Kidney tubule cell (primary cell): Measurements from ENCODE around the gene BATF3.
"Not testable (repeated sequence)": the region's sequence is repeated elsewhere in the genome, so short reads cannot be mapped to it uniquely, and the experiment has no call there.

Experiments used
- DNase-seq: peaks from one replicate; pipeline ENCODE4 v3.0.0-alpha.2; 2018; ENCODE audit warnings: low spot score

BATF3 gene, protein sequence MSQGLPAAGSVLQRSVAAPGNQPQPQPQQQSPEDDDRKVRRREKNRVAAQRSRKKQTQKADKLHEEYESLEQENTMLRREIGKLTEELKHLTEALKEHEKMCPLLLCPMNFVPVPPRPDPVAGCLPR

DNA sequence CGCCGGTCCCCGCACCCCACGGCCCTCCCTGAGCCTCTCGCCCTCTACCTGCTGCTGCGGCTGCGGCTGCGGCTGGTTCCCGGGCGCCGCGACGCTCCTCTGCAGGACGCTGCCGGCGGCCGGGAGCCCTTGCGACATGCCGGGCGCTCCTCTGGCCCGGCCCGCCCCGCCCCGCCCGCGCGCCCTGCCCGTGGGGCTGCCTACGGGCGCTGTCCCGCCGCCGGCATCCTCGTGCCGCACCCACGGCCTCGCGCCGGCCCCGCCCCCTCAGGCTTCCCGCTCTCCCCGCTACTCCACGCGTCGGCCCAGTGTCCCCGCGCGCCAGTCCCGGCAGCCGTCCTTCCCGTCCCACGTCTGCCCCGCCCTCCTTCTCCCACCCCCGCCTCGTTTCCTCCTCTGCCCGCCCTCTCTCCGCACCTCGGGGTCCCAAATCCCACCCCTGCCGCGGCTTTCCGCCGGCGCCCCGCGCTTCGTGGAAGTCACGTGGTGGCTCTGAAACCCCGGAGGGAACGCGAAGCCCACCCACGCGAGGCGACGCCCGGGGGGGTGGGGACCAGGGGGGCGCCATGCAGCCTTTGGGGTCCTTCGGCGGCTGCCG is at the start of gene BATF3:
BATF3 (minus strand) TSS at position 216 of the 598 bp plus-strand sequence; CDS start at position 138, 78 bp downstream.
- no peak for DNase-seq

DNA sequence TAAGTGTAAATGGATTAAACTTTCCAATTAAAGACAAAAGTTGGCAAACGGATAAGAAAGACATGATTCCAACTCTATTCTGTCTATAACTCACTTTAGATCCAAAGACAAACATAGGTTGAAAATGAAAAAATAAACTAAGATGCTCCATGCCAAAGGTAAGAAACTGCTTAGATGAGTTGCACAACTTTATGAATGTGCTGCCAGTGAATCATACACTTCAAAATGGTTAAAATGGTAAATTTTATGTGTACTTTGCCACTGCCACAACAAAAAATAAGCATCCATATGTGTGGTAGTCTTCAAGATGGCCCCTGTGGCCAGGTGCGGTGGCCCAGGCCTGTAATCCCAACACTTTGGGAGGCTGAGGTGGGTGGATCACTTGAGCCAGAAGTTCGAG is 46.9 kb upstream of the BATF3 start:
- DNase-seq = no peak

DNA sequence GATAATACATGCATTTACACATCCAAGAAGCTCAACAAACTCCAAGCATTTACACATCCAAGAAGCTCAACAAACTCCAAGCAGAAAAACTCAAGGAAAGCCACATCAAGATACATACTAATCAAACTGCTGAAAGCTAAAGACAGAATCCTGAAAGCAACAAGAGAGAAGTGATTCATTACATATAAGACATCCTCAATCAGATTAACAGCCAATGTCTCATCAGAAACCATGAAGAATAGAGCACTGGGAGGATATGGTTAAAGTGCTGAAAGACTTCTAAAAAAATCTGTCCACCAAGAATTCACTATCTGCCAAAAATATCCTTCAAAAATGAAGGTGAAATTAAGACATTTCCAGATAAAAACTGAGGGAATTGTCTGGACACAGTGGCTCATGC is 45.7 kb upstream of the BATF3 start:
- no peak for DNase-seq

DNA sequence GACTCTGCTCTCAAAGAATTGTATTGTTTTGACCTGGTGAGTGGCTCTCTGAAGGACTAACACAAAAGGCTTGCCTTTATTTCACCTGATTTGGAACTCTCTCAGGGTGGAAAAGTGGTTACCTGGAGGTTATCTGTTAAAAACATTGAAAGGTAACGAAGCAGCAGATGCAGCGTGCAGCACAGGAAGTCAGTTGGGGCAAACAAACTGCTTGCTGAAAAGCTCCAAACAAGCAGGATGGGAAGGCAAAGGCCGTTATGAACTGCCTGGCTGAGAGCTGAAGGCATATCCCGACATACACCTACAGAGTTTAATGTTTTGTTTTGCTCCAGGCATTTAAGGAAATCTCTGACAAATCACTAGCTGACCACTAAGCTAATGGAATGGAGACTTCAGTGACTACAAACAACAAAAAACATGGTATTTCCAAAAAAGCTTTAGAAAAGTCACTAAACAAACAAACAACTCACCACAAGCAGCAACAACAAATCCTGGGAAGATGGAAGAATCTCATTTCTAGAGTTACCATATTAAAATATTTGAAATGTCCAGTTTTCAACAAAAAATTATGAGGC is 44.3 kb upstream of the BATF3 start:
- DNase-seq = no peak

DNA sequence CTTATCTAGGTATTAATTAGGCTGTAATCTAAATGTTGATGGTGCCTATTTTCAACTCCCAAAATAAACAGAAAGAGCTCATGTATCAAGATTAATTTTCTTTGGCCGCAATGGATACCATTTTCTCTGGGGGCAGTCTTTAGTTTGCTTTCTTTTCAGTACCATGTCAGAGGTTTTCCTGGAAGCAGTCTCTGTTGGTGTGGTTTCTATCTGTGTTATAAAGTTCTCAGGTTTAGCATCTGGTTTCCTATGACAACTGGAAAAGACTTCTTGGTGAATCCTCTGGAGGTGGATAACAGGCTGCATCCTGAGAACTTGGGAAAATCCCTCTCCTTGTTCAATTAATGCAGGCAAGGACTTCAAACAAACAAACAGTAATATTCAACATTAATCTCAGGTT is 38.7 kb upstream of the BATF3 start:
- no peak for DNase-seq

DNA sequence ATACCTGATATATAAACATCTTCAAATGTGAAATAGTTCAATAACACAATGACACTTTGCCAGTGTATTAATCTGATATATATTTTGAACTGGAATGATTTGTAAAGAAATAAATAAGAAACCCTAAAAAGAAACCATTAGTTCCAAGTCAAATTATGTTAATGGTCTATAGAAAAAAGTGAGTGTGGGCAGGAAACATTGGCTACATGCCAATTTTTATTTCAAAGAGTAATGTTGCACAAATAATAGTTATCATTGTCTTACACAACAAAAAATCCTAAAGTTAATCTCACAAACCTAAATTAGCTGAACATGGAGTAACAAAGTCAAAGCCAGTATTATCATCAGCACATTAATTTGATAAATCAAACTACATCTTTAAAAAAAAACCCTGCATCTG is 37.9 kb upstream of the BATF3 start:
- DNase-seq = no peak

DNA sequence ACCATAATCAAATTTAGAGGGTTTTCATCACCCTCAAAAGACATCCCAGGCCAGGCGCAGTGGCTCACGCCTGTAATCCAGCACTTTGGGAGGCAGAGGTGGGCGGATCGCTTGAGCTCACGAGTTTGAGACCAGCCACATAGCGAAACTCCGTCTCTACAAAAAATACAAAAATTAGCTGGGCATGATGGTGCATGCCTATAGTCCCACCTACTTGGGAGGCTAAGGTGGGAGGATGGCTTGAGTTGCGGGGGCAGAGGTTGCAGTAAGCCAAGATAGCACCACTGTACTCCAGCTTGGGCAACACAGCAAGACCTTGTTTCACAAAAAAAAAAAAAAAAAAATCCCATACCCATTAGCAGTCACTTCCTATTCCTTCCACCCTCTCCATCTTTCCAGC is 33.5 kb upstream of the BATF3 start:
- no peak for DNase-seq

DNA sequence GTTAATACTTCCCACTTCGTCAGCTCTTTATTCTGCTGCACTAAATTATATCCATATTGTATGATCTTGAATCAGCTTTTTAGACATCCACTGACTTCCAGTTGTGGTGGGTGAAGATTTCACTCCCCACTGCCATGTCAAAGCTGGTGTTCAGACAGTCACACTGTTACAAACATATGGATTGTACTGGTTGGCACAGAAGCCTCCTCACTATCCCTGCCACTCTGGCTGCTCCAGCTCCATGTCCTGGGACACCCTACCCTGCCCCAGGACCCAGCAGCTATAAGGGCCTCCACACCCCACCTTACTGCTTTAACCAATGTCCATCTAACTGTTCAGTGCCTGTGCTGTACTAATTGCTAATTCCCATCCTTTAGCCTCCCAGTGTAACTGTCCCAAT is 32.0 kb upstream of the BATF3 start:
- no peak for DNase-seq

DNA sequence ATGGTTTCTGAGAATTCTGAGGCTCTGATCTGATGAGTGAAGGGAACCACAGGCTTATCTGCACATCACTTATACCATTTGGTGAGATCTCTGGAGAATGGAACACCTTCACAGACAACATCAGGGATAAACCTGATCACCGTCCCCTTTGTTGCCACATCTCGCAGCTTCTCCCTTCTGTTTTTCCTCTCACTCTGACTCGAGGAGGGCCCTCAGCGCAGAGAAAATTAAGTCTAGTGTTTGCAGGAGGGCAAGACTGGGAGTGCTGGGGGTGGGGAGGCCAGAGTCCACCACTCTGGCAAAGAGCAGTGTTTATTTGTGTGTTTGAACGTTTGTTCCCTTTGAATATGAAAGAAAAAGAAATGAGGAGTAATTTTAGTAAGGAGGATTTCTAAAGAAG is 29.0 kb upstream of the BATF3 start:
- no peak for DNase-seq

DNA sequence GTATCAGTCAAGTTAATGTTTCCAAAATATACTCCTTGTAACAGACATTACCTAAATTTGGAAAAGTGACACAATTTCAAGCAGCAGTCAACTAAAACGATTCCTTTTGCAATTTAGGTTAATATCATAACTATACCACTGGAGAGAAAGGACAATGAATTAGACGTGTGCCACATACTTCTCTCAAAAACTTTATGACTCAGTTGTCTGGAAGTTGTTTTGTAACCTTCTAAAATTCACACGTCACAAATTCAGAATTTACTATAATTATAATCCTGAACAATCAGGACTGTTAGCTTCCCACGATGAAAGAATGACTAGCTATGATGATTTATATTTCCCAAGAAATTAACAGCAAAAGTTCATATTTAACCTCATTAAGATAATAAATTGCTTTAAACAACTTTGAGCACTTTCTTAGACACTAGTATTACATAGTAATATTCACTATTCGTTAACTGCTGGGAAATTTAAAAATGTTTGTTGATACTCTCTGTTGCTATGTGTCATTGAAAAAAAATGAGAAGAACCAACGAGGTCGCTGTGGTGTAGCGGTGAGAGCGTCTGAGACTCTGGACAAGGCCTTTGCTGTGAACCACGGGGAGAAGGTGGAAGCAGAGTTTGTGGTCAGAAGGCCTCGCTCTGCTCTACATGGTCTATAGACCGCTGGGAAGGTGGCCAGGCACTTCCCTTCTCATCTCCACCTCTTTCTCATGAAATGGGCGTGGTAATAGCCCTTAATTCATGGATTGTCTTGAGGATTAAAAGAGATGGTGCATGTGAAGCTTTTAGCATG is 27.9 kb upstream of the BATF3 start:
- DNase-seq = peak; percentile 71

DNA sequence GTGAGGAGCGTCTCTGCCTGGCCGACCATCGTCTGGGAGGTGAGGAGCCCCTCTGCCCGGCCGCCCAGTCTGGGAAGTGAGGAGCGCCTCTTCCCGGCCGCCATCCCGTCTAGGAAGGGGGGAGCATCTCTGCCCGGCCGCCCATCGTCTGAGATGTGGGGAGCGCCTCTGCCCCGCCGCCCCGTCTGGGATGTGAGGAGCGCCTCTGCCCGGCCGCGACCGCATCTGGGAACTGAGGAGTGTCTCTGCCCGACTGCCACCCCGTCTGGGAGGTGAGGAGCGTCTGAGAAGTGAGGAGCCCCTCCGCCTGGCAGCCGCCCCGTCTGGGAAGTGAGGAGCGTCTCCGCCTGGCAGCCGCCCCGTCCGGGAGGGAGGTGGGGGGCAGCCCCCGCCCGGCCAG is 25.0 kb upstream of the BATF3 start:
- not testable (repeated sequence) for DNase-seq

DNA sequence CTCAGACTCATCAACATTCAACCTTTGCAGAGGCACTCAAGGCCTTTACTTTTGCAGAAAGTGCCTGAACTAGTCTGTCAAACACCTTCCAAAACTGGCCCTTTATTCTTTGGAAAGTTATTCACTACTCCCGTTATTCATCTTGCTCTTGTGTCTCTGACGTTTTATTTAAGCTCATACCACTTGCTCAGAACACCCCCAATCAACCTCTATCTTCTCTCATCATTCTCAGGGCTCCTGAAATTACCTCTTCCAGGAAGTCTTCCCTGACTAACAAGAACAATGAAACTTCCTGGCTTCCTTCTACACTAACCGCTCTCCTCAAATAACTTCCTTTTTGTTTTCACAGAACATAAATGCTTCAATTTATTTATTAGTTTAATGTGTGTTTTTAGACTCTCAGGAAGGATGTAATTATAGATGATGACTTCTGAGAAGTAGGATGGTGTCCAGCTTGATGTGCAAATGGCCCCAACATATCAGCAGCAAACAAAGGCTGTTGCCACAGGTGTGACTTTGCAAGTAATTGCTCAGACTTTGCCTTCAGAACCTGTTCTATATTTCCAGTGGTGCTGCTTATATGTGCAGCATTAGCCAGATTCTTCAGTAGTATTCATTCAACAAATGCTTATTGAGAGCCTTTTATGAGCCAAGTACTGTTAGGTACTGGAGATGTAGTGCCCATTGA is 22.8 kb upstream of the BATF3 start:
- DNase-seq = no peak

DNA sequence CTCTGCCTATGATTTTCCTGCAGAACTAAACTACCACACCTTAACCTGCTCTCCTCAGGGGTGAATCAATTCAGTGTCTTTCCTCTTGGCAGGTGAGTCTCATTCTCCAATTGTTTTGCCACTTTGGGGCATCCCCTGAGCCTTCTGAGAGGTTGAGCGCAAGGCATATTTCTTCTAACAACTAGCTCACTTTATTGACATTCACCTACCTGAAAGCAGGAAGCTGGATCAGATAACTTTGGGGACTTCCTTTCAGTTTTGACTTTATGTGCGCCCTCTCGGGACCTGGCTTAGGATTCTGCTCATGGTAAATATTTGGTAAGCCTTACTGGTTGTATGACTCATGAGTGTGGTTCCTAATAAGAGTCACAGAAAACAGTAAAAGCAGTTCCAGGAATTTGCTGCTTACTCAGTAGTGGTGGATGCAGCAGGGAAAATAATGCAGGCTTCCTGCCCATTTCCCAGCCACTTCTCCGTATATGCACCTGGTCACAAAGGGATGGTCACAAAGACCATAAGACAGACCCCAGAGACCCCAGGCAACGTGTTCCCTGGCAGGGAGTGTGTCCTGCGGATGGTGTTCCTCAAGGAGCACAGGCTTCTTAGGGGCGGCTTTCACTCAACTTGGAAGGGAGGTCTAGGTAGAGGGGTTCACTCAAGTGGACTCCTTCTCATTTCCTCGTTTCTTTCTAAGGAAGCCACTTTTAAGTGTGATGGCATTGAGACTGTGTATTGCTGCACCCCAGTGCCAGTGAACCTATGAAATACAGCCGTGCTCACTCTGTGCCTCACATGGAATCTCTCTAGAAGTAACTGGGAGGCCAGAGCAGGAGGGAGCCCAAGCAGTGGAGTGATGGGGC is 22.0 kb upstream of the BATF3 start:
- DNase-seq = peak; percentile 74

DNA sequence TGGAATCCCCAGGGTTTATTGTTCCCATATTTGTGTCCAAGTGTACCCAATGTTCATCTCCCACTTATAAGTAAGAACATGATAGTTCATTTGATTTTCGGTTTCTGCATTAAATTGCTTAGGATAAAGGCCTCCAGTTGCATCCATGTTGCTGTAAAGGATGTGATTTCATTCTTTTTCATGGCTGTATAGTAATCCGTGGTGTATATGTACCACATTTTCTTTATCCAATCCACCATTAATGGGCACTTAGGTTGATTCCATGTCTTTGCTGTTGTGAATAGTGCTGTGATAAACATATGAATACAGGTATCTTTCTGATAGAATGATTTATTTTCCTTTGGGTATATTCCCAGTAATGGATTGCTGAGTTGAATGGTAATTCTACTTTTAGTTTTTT is 20.0 kb upstream of the BATF3 start:
- DNase-seq = no peak

DNA sequence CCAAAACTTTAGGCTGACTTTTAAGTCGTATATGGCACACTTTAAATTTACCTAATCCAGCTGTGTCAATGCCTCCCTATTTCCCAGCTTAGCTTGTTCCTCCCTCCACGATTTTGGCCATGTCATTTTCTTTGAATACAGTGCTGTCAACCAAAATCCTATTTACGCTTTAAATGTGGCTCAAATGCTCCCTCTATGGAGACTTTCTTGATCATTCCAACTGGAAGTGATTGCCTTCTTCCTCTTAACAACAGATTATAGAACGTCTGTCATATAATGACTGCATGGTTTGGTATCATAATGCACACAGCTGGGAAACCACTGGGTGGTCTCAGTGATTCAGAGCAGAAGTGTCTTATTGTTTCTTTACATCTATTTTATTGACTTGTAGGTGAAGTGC is 18.9 kb upstream of the BATF3 start:
- DNase-seq = no peak

DNA sequence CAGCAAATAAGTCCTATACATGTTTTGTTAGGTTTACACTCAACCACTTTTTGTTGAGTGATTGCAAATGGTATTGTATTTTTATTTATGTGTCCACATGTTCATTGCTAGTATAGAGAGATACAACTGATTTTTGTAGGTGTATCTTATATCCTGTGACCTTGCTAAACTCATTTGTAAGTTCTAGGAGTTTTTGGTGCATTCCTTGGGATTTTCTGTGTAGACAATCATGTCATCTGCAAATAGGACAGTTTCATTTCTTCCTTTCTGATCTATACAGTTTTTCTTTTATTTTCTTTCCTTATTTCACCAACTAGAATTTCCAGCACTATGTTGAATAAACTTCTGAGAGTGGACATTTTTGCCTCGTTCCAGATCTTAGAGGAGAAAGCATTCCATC is 16.5 kb upstream of the BATF3 start:
- DNase-seq = no peak

DNA sequence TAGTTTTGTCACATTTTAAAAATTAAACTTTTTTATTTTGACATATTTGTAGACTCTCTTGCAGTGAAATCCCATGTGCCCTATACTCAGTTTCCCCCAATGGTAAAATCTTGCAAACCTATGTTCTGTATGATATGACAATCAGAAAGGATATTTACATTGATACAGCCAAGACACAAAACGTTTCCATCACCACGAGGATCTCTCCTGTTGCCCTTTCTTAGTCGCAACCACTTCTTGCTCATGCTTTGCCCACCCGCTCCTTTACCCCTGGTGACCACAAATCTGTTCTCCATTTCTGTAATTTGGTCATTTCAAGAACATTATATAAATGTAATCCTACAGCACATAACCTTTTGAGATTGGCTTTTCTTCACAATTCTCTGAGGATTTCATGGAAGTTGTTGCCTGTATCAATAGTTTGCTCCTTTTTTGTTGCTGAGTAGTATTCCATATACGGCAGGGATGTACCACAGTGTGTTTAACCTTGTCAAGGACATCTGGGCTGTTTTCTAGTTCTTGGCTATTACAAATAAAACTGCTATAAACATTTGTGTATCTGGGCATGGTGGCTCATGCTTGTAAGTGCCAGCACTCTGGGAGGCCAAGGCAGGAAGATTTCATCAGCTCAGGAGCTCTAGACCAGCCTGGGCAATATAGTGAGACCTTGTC is 14.0 kb upstream of the BATF3 start:
- no peak for DNase-seq

DNA sequence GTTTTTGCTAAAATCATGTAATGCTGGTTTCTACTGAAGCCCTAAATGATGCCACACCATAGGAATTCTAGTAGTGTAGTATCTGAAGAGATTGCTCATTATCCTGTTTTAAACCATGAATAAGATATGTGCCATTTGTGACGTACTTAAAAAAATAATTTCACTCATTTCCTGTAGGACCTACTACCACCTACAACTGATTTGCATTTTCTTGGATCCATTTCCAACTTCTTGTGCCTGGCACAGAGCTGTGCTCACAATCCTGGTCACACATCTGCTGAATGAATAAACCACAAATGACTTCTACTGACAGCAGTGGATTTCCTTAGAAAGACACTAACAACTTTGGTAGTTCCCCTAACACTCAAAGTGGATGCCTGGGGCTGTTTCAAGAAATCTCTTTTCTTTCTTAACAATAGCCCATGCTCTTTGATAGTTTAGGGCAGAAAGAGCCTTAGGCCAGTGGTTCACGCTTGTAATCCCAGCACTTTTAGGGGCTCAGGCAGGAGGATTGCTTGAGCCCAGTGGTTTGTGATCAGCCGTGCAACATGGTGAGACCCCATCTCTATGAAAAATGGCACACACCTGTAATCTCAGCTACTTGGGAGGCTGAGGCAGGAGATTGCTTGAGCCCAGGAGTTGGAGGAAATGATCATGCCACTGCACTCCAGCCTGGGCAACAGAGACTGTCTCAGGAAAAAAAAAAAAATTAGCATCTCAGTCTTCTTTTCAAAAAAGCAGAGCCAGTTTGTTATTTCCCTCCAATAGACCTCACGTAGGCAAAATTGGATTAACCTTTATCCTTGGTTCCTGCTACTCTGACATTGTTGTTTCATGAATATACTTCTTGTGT is 13.0 kb upstream of the BATF3 start:
- DNase-seq = peak; percentile 35

DNA sequence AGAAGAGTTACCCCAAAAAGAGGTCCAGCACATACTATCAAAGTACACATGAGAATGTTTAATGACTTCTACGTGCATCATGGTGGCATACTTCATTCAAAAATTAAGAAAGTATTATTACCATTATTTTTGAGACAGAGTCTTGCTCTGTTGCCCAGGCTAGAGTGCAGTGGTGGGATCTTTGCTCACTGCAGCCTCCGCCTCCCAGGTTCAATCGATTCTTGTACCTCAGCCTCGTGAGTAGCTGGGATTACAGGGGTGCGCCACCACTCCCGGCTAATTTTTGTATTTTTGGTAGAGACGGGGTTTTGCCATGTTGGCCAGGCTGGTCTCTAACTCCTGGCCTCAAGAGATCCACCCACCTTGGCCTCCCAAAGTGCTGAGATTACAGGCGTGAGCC is 12.3 kb upstream of the BATF3 start:
- not testable (repeated sequence) for DNase-seq

DNA sequence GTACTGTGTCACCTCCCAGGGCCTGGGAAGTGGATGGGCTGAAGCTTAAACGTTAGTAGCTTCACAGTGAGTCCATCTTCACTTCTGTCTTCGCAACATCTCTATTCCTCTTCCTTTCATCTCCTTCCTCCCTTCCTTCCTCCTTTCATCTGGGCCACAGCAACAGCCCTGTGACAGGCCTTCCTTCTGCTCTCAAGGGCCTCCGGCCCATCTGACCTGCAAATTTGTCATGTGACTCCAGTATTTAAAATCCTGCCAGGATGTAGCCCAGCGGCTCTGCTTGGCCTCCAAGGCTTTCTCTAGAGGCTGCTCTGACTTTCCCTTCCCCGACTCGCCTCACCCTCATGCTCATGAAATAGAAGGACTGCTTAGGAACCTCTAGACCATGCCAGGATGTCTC is 10.9 kb upstream of the BATF3 start:
- no peak for DNase-seq
